Measurements from ENCODE around the gene PAPSS1.

GRCh38 chr4:107669068-107669467, 51.0 kb downstream of the PAPSS1 start:
- no peak for TF ChIP-seq GATA2 (IDR thresholded peaks at IDR 0.05; ENCODE audit: low read depth, low read length)
- no peak for TF ChIP-seq GATA3 (IDR thresholded peaks at IDR 0.05; ENCODE audit: low read depth, low read length)
